ENCODE data around the gene SERPINB6. TPM values are rescaled to one million over a fixed set of nuclear protein-coding genes. Genes with fewer than 3 reads are reported as not detected.
A peak's percentile ranks its signal among the peaks of the same experiment; 100 is the strongest.
"Not testable (repeated sequence)": the region's sequence is repeated elsewhere in the genome, so short reads cannot be mapped to it uniquely, and the experiment has no call there.

SERPINB6 gene
- total RNA-seq, 3 donors from 2014 or later (not counting 1 experiment from before 2014, with no cell fraction given), result 120 to 135 (median 129) TPM

GRCh38 chr6:2909718-2910117 lies 61.6 kb downstream of the SERPINB6 start:
- Mint-ChIP-seq H3K27ac (peak overlapping the region in 1 of 2 donors; percentile 6), H3K4me3 (no peak overlapping the region), H3K27me3 (ENCODE audit: low read depth in 2 of 2) (no peaks in the 10 kb centered on the region), H3K9me3 (no peaks in the 10 kb centered on the region), H3K4me1 (peaks cover 17 to 27% of the 10 kb centered on the region in 2 donors), H3K36me3 (no peaks in the 10 kb centered on the region)
- no peak overlapping the region for H3K27ac ChIP-seq (ENCODE audit: low read length)
- peaks cover 7% of the 10 kb centered on the region for H3K4me1 ChIP-seq (ENCODE audit: control insufficient read depth, insufficient read depth, low read length)
- no peaks in the 10 kb centered on the region for H3K27me3 ChIP-seq (ENCODE audit: control insufficient read depth, insufficient read depth, low read length)
- no peak overlapping the region for H3K4me3 ChIP-seq (ENCODE audit: low read length)
- TF ChIP-seq CTCF (IDR thresholded peaks at IDR 0.05), result no peak
- H3K9me3 ChIP-seq (ENCODE audit: control insufficient read depth, insufficient read depth, low read length), result no peaks in the 10 kb centered on the region
- DNase-seq, result no peak
- 70% methylated on average over 4 of the region's 4 CpGs for WGBS (ENCODE audit: insufficient coverage)
- intact Hi-C loops (cut with micrococcal nuclease), result no loop called here
- H3K36me3 ChIP-seq (ENCODE audit: control insufficient read depth, insufficient read depth, low read length), result no peaks in the 10 kb centered on the region
- peak in 2 of 3 donors; percentile 61 to 69 for ATAC-seq

GRCh38 chr6:2909051-2909606 lies 62.2 kb downstream of the SERPINB6 start:
- 88% methylated on average over 15 of the region's 16 CpGs for WGBS (ENCODE audit: insufficient coverage)
- H3K36me3 Mint-ChIP-seq; ATAC-seq; intact Hi-C loops (cut with micrococcal nuclease); H3K4me1 ChIP-seq (ENCODE audit: control insufficient read depth, insufficient read depth, low read length); H3K27me3 ChIP-seq (ENCODE audit: control insufficient read depth, insufficient read depth, low read length); H3K4me3 Mint-ChIP-seq; H3K9me3 Mint-ChIP-seq; H3K27ac Mint-ChIP-seq; H3K27me3 Mint-ChIP-seq (ENCODE audit: low read depth in 2 of 2); H3K36me3 ChIP-seq (ENCODE audit: control insufficient read depth, insufficient read depth, low read length); DNase-seq; H3K9me3 ChIP-seq (ENCODE audit: control insufficient read depth, insufficient read depth, low read length); H3K4me3 ChIP-seq (ENCODE audit: low read length); H3K27ac ChIP-seq (ENCODE audit: low read length): not testable (repeated sequence)
- H3K4me1 Mint-ChIP-seq, result peaks cover 12 to 22% of the 10 kb centered on the region in 2 donors

GRCh38 chr6:2908516-2908915 lies 62.9 kb downstream of the SERPINB6 start:
- H3K36me3 Mint-ChIP-seq; H3K27me3 ChIP-seq (ENCODE audit: control insufficient read depth, insufficient read depth, low read length); ATAC-seq; H3K27ac ChIP-seq (ENCODE audit: low read length); H3K27me3 Mint-ChIP-seq (ENCODE audit: low read depth in 2 of 2); H3K9me3 ChIP-seq (ENCODE audit: control insufficient read depth, insufficient read depth, low read length); H3K4me3 ChIP-seq (ENCODE audit: low read length); H3K4me1 ChIP-seq (ENCODE audit: control insufficient read depth, insufficient read depth, low read length); H3K36me3 ChIP-seq (ENCODE audit: control insufficient read depth, insufficient read depth, low read length); H3K27ac Mint-ChIP-seq; H3K9me3 Mint-ChIP-seq; H3K4me3 Mint-ChIP-seq; intact Hi-C loops (cut with micrococcal nuclease): not testable (repeated sequence)
- DNase-seq, result peak in 1 of 2 donors; percentile 53
- peaks cover 8 to 16% of the 10 kb centered on the region in 2 donors for H3K4me1 Mint-ChIP-seq
- 91% methylated on average over 3 of the region's 3 CpGs for WGBS (ENCODE audit: insufficient coverage)

- H3K36me3 Mint-ChIP-seq, result peaks cover 11% of the 10 kb centered on the region
- Histone ChIP-seq H3K4me3 (ENCODE audit: low read length) (peak overlapping the region; percentile 97), H3K27ac (ENCODE audit: low read length) (peak overlapping the region; percentile 87), H3K4me1 (ENCODE audit: control insufficient read depth, insufficient read depth, low read length) (peaks cover 34% of the 10 kb centered on the region), H3K36me3 (ENCODE audit: control insufficient read depth, insufficient read depth, low read length) (peaks cover 16% of the 10 kb centered on the region)
- not testable (repeated sequence) for ATAC-seq; H3K27me3 Mint-ChIP-seq (ENCODE audit: low read depth in 2 of 2); DNase-seq; H3K9me3 Mint-ChIP-seq; H3K9me3 ChIP-seq (ENCODE audit: control insufficient read depth, insufficient read depth, low read length); H3K27me3 ChIP-seq (ENCODE audit: control insufficient read depth, insufficient read depth, low read length)
- H3K4me3 Mint-ChIP-seq, result peak overlapping the region; percentile 99
- peaks cover 39 to 48% of the 10 kb centered on the region in 2 donors for H3K4me1 Mint-ChIP-seq
- WGBS (ENCODE audit: insufficient coverage), result 44% methylated on average over 9 of the region's 39 CpGs
- H3K27ac Mint-ChIP-seq, result peak overlapping the region; percentile 89 to 95
- intact Hi-C loops (cut with micrococcal nuclease), result loop anchor here (5.0 kb wide), 1 partner anchor 39 kb away; no protein-coding TSS in a partner anchor
These were observed 67.8 kb downstream of the SERPINB6 start for GRCh38 chr6:2903411-2904185.

- Histone ChIP-seq H3K4me3 (ENCODE audit: low read length) (peak overlapping the region; percentile 97), H3K27ac (ENCODE audit: low read length) (peak overlapping the region; percentile 87), H3K36me3 (ENCODE audit: control insufficient read depth, insufficient read depth, low read length) (peaks cover 19% of the 10 kb centered on the region), H3K4me1 (ENCODE audit: control insufficient read depth, insufficient read depth, low read length) (peaks cover 45% of the 10 kb centered on the region)
- H3K9me3 Mint-ChIP-seq; DNase-seq; H3K27me3 ChIP-seq (ENCODE audit: control insufficient read depth, insufficient read depth, low read length); H3K27me3 Mint-ChIP-seq (ENCODE audit: low read depth in 2 of 2); H3K9me3 ChIP-seq (ENCODE audit: control insufficient read depth, insufficient read depth, low read length): not testable (repeated sequence)
- H3K4me3 Mint-ChIP-seq, result peak overlapping the region; percentile 99
- H3K27ac Mint-ChIP-seq, result peak overlapping the region; percentile 89 to 95
- H3K36me3 Mint-ChIP-seq, result peaks cover 11% of the 10 kb centered on the region
- 17% methylated on average over 27 of the region's 27 CpGs for WGBS (ENCODE audit: insufficient coverage)
- ATAC-seq, result peak; percentile 1 to 9 (median 5)
- intact Hi-C loops (cut with micrococcal nuclease), result loop anchor here (5.0 kb wide), 1 partner anchor 40 kb away; no protein-coding TSS in a partner anchor
- H3K4me1 Mint-ChIP-seq, result peaks cover 51 to 55% of the 10 kb centered on the region in 2 donors
These were observed 69.5 kb downstream of the SERPINB6 start for GRCh38 chr6:2901645-2902502.
